Measurements from ENCODE around the gene SERPINA9. TPM values are rescaled to one million over a fixed set of nuclear protein-coding genes. Genes with fewer than 3 reads are reported as not detected.

SERPINA9 gene
- total RNA-seq, 1 experiment from 2014 or later: not detected

GRCh38 chr14:94505206-94505605, 29.2 kb upstream of the SERPINA9 start:
- ChIA-PET CTCF (no interaction called here), POLR2A (no interaction called here)
- Histone ChIP-seq H3K27me3 (replicated peaks; ENCODE audit: control insufficient read depth, insufficient read depth, low read length) (no peaks in the 10 kb centered on the region; the same call in 1 of the 2 replicates), H3K9me3 (no peaks in the 10 kb centered on the region), H3K4me1 (no peaks in the 10 kb centered on the region), H3K36me3 (ENCODE audit: control insufficient read depth, insufficient read depth, low read length) (no peaks in the 10 kb centered on the region), H3K4me3 (ENCODE audit: low read depth, low read length) (no peak overlapping the region)
- intact Hi-C loops (cut with micrococcal nuclease; ENCODE audit: unreplicated experiment): no loop called here
- H3K36me3 Mint-ChIP-seq (ENCODE audit: insufficient read depth, unreplicated experiment): no peaks in the 10 kb centered on the region
- no peaks in the 10 kb centered on the region for H3K27me3 Mint-ChIP-seq (ENCODE audit: insufficient read depth, unreplicated experiment)
- no peak for TF ChIP-seq CTCF (IDR thresholded peaks at IDR 0.05; ENCODE audit: insufficient read depth in 1 of 2, low read depth in 1 of 2, low read length in 1 of 2, severe bottlenecking in 1 of 2, unreplicated experiment in 1 of 2)
- H3K4me1 Mint-ChIP-seq (ENCODE audit: low read depth, unreplicated experiment): no peaks in the 10 kb centered on the region
- H3K9me3 Mint-ChIP-seq (ENCODE audit: unreplicated experiment): no peaks in the 10 kb centered on the region
- BruUV-seq (replicated peaks): no TSS peak
- no peak for DNase-seq
- no peak overlapping the region for H3K4me3 Mint-ChIP-seq (ENCODE audit: unreplicated experiment)
- no peak overlapping the region for H3K27ac Mint-ChIP-seq (ENCODE audit: unreplicated experiment)

GRCh38 chr14:94501588-94502516, 25.9 kb upstream of the SERPINA9 start:
- CTCF ChIA-PET: interaction anchor here (0.5 kb wide), 1 partner anchor 13 kb away, joined by 3 read pairs; no protein-coding TSS in a partner anchor
- Histone ChIP-seq H3K4me3 (ENCODE audit: low read depth, low read length) (no peak overlapping the region), H3K4me1 (no peaks in the 10 kb centered on the region), H3K9me3 (no peaks in the 10 kb centered on the region), H3K27me3 (replicated peaks; ENCODE audit: control insufficient read depth, insufficient read depth, low read length) (no peaks in the 10 kb centered on the region), H3K36me3 (ENCODE audit: control insufficient read depth, insufficient read depth, low read length) (no peaks in the 10 kb centered on the region)
- no peak for TF ChIP-seq CTCF (IDR thresholded peaks at IDR 0.05; ENCODE audit: insufficient read depth in 1 of 2, low read depth in 1 of 2, low read length in 1 of 2, severe bottlenecking in 1 of 2, unreplicated experiment in 1 of 2)
- Mint-ChIP-seq H3K27ac (ENCODE audit: unreplicated experiment) (no peak overlapping the region), H3K9me3 (ENCODE audit: unreplicated experiment) (no peaks in the 10 kb centered on the region), H3K36me3 (ENCODE audit: insufficient read depth, unreplicated experiment) (no peaks in the 10 kb centered on the region), H3K4me1 (ENCODE audit: low read depth, unreplicated experiment) (no peaks in the 10 kb centered on the region), H3K4me3 (ENCODE audit: unreplicated experiment) (no peak overlapping the region), H3K27me3 (ENCODE audit: insufficient read depth, unreplicated experiment) (peaks cover 3% of the 10 kb centered on the region)
- BruUV-seq (replicated peaks): no TSS peak
- POLR2A ChIA-PET: no interaction called here
- intact Hi-C loops (cut with micrococcal nuclease; ENCODE audit: unreplicated experiment): no loop called here
- no peak for DNase-seq

- Mint-ChIP-seq H3K4me3 (ENCODE audit: unreplicated experiment) (no peak overlapping the region), H3K9me3 (ENCODE audit: unreplicated experiment) (no peaks in the 10 kb centered on the region), H3K4me1 (ENCODE audit: low read depth, unreplicated experiment) (no peaks in the 10 kb centered on the region), H3K27ac (ENCODE audit: unreplicated experiment) (no peak overlapping the region), H3K27me3 (ENCODE audit: insufficient read depth, unreplicated experiment) (peaks cover 3% of the 10 kb centered on the region), H3K36me3 (ENCODE audit: insufficient read depth, unreplicated experiment) (no peaks in the 10 kb centered on the region)
- H3K36me3 ChIP-seq (ENCODE audit: control insufficient read depth, insufficient read depth, low read length): no peaks in the 10 kb centered on the region
- H3K27me3 ChIP-seq (replicated peaks; ENCODE audit: control insufficient read depth, insufficient read depth, low read length): no peaks in the 10 kb centered on the region
- ChIA-PET POLR2A (no interaction called here), CTCF (no interaction called here)
- no TSS peak for BruUV-seq (replicated peaks)
- H3K4me3 ChIP-seq (ENCODE audit: low read depth, low read length): no peak overlapping the region
- H3K4me1 ChIP-seq: no peaks in the 10 kb centered on the region
- no peak for TF ChIP-seq CTCF (IDR thresholded peaks at IDR 0.05; ENCODE audit: insufficient read depth in 1 of 2, low read depth in 1 of 2, low read length in 1 of 2, severe bottlenecking in 1 of 2, unreplicated experiment in 1 of 2)
- intact Hi-C loops (cut with micrococcal nuclease; ENCODE audit: unreplicated experiment): no loop called here
- H3K9me3 ChIP-seq: no peaks in the 10 kb centered on the region
- no peak for DNase-seq
Observed at GRCh38 chr14:94500264-94500663, 24.3 kb upstream of the SERPINA9 start.
